ENCODE results near the gene BCOR.

The BCOR gene

GRCh38 chrX:40116925-40117324, 19.2 kb upstream of the BCOR start:
- DNase-seq (ENCODE audit: low read depth in 3 of 3, low spot score in 1 of 3) = no peak

GRCh38 chrX:40112996-40113395, 15.2 kb upstream of the BCOR start:
- DNase-seq (ENCODE audit: low read depth in 3 of 3, low spot score in 1 of 3) = no peak

- no peak for DNase-seq (ENCODE audit: low read depth in 3 of 3, low spot score in 1 of 3)
These were observed 14.1 kb upstream of the BCOR start for GRCh38 chrX:40111868-40112267.

GRCh38 chrX:40109288-40110008, 11.7 kb upstream of the BCOR start:
- DNase-seq (ENCODE audit: low read depth in 3 of 3, low spot score in 1 of 3) = no peak

- peak in 1 of 3 donors; percentile 44 for DNase-seq (ENCODE audit: low read depth in 3 of 3, low spot score in 1 of 3)
These were observed 11.2 kb upstream of the BCOR start for GRCh38 chrX:40108959-40109287.

- DNase-seq (ENCODE audit: low read depth in 3 of 3, low spot score in 1 of 3) = no peak
These were observed 10.6 kb upstream of the BCOR start for GRCh38 chrX:40108162-40108958.

GRCh38 chrX:40107291-40108161, 9.8 kb upstream of the BCOR start:
- DNase-seq (ENCODE audit: low read depth in 3 of 3, low spot score in 1 of 3) = no peak

- DNase-seq (ENCODE audit: low read depth in 3 of 3, low spot score in 1 of 3) = no peak
These were observed 9.0 kb upstream of the BCOR start for GRCh38 chrX:40106676-40107290.

GRCh38 chrX:40105835-40106675, 8.3 kb upstream of the BCOR start:
- peak in 2 of 3 donors; percentile 52 to 56 for DNase-seq (ENCODE audit: low read depth in 3 of 3, low spot score in 1 of 3)

GRCh38 chrX:40104985-40105834, 7.5 kb upstream of the BCOR start:
- DNase-seq (ENCODE audit: low read depth in 3 of 3, low spot score in 1 of 3) = no peak

- DNase-seq (ENCODE audit: low read depth in 3 of 3, low spot score in 1 of 3) = no peak
These were observed 6.8 kb upstream of the BCOR start for GRCh38 chrX:40104630-40104984.

GRCh38 chrX:40103565-40104323, 6.0 kb upstream of the BCOR start:
- DNase-seq (ENCODE audit: low read depth in 3 of 3, low spot score in 1 of 3) = no peak

GRCh38 chrX:40102393-40103381, 4.9 kb upstream of the BCOR start:
- no peak for DNase-seq (ENCODE audit: low read depth in 3 of 3, low spot score in 1 of 3)

- DNase-seq (ENCODE audit: low read depth in 3 of 3, low spot score in 1 of 3) = no peak
These were observed 3.7 kb upstream of the BCOR start for GRCh38 chrX:40101430-40101802.

GRCh38 chrX:40100537-40101429, 3.0 kb upstream of the BCOR start:
- DNase-seq (ENCODE audit: low read depth in 3 of 3, low spot score in 1 of 3) = no peak

- DNase-seq (ENCODE audit: low read depth in 3 of 3, low spot score in 1 of 3) = no peak
These were observed 2.4 kb upstream of the BCOR start for GRCh38 chrX:40100141-40100536.
